Dedifferentiated amniotic fluid mesenchymal stem cell (primary cell): Measurements from ENCODE around the gene RAD54L2.
"Not testable (repeated sequence)": the region's sequence is repeated elsewhere in the genome, so short reads cannot be mapped to it uniquely, and the experiment has no call there.

Source experiments
- DNase-seq: peaks from one replicate; pipeline ENCODE4 v3.0.0-alpha.2; 2016; ENCODE audit errors: extremely low spot score

The RAD54L2 gene

GRCh38 chr3:51538459-51539290, at the start of gene RAD54L2:
Gene RAD54L2, plus strand, starts transcription at chr3:51538719. Its CDS starts 51,702 bp downstream, at chr3:51590421.
- DNase-seq: peak; percentile 66

GRCh38 chr3:51498876-51499738, 39.4 kb upstream of the RAD54L2 start:
- DNase-seq: peak; percentile 81

GRCh38 chr3:51500632-51501131, 37.8 kb upstream of the RAD54L2 start:
- no peak for DNase-seq

GRCh38 chr3:51501833-51502561, 36.5 kb upstream of the RAD54L2 start:
- DNase-seq: peak; percentile 78

- no peak for DNase-seq
Measured at GRCh38 chr3:51502562-51502910, 36.0 kb upstream of the RAD54L2 start.

GRCh38 chr3:51503007-51503406, 35.5 kb upstream of the RAD54L2 start:
- no peak for DNase-seq

- DNase-seq: no peak
Measured at GRCh38 chr3:51508255-51508654, 30.3 kb upstream of the RAD54L2 start.

- no peak for DNase-seq
Measured at GRCh38 chr3:51510996-51511395, 27.5 kb upstream of the RAD54L2 start.

- DNase-seq: no peak
Measured at GRCh38 chr3:51514210-51514609, 24.3 kb upstream of the RAD54L2 start.

- DNase-seq: no peak
Measured at GRCh38 chr3:51519848-51520247, 18.7 kb upstream of the RAD54L2 start.

GRCh38 chr3:51520906-51521730, 17.4 kb upstream of the RAD54L2 start:
- DNase-seq: not testable (repeated sequence)

GRCh38 chr3:51522273-51522962, 16.1 kb upstream of the RAD54L2 start:
- DNase-seq: no peak

GRCh38 chr3:51524874-51525273, 13.6 kb upstream of the RAD54L2 start:
- not testable (repeated sequence) for DNase-seq

- no peak for DNase-seq
Measured at GRCh38 chr3:51530485-51530884, 8.0 kb upstream of the RAD54L2 start.

- no peak for DNase-seq
Measured at GRCh38 chr3:51535146-51536019, 3.1 kb upstream of the RAD54L2 start.

- not testable (repeated sequence) for DNase-seq
Measured at GRCh38 chr3:51537631-51538030, 888 bp upstream of the RAD54L2 start.

- DNase-seq: no peak
Measured at GRCh38 chr3:51538115-51538458, 432 bp upstream of the RAD54L2 start.

- peak; percentile 46 for DNase-seq
Measured at GRCh38 chr3:51539291-51539941, 897 bp downstream of the RAD54L2 start.

- DNase-seq: not testable (repeated sequence)
Measured at GRCh38 chr3:51542596-51542995, 4.1 kb downstream of the RAD54L2 start.
